GOT3 (cell line): ENCODE data around the gene EXOC4.
"Not testable (repeated sequence)": the region's sequence is repeated elsewhere in the genome, so short reads cannot be mapped to it uniquely, and the experiment has no call there.

Source experiments
- DNase-seq: peaks from one replicate; lab custom pipeline; 2025; ENCODE audit warnings: mixed read lengths; lab: John Stamatoyannopoulos, UW

Gene EXOC4

GRCh38 chr7:133252858-133253518 is at the start of gene EXOC4:
Gene EXOC4 (plus strand): TSS chr7:133253078.
- peak; percentile 82 for DNase-seq

GRCh38 chr7:133203490-133203889 is 49.4 kb upstream of the EXOC4 start:
- no peak for DNase-seq

DNA sequence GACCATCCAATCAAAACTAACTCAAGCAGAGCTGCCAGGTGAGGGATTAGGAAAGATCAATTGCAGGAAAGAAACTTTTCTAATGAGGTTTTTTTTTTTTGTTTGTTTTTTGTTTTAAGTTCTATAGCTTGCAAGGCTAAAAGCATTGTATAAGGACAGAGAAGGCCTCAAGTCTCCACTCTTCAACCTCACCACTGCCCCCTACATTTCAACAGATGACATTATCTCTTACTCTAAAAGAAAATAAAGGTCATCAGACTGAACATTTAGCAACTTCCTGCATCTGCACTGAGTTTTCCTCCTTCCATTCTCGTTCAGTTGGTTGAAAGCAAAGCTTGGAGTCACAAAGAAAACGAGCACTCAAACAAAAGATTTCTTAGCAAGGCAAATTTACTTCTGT is 45.2 kb upstream of the EXOC4 start:
- DNase-seq, result no peak

- DNase-seq, result not testable (repeated sequence)
Observed at GRCh38 chr7:133210817-133211216, 42.1 kb upstream of the EXOC4 start.

DNA sequence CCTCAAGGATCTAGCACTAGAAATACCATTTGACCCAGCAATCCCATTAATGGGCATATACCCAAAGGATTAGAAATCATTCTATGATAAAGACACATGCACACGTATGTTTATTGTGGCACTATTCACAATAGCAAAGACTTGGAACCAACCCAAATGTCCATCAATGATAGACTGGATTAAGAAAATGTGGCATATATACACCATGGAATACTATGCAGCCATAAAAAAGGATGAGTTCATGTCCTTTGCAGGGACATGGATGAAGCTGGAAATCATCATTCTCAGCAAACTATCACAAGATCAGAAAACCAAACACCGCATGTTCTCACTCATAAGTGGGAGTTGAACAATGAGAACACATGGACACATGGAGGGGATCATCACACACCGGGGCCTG is 39.1 kb upstream of the EXOC4 start:
- DNase-seq, result not testable (repeated sequence)

- DNase-seq, result no peak
Observed at GRCh38 chr7:133217773-133218172, 35.1 kb upstream of the EXOC4 start.

- no peak for DNase-seq
Observed at GRCh38 chr7:133230591-133231194, 22.2 kb upstream of the EXOC4 start.

- no peak for DNase-seq
Observed at GRCh38 chr7:133233142-133233541, 19.7 kb upstream of the EXOC4 start.

DNA sequence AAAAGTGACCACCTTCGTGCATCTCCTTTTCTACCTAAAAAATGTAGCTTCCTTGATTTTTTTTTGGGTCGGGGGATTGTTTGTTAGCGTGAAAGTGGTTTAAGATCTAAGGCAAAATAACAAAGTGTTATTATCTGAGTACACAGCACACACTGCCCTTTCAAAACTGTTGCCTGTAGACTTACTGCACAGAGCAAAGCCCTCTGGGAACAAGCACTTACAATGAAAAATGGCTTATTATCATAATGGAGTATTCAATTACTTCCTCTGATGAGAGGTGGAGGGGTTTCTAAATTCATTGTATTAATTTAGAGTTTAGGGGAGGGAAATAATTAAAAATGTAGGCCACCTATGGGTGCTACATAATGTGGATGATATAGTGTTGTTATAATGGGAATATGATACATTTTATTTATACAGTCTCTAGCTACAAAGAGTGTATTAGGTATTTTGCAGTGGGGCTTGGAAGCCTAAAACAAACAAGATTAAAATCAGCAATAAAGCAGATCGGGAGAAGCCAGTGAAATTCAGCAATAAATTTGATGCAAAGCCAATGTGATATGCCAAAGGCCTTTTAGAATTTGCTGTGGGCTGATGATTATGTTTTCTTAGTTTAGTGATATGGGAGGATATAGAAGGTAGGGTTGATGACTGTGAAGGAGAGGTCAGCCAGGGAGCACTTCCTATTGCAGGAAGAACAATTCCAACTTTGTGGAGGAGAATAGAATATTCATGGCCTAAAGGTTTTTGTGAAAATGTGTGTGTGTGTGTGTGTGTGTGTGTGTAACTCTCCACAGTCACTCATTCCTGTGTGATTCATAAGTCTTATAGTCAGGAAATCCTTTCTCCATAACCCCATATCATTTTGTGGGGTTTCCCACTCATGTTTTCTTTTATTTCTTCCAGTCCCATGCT is 17.7 kb upstream of the EXOC4 start:
- no peak for DNase-seq

GRCh38 chr7:133237545-133237944 is 15.3 kb upstream of the EXOC4 start:
- DNase-seq, result no peak

DNA sequence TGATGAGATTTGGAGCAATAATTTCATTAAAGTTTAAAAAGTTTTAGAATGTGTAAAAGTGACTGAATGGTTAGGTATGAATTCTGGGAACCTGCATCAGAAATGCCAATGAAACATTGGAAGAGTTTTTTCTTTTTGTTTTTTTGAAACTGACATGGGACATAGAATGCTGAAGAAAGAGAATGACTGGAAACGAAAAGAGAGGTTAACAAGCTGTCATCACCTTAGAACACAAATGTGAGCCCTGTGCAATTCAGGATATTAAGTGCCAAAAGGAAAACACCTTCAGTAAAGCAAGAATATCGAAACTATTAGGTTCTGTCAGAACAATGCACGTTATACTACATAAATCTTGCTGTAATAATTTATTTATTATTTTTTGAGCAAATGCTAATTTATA is 12.6 kb upstream of the EXOC4 start:
- DNase-seq, result no peak

DNA sequence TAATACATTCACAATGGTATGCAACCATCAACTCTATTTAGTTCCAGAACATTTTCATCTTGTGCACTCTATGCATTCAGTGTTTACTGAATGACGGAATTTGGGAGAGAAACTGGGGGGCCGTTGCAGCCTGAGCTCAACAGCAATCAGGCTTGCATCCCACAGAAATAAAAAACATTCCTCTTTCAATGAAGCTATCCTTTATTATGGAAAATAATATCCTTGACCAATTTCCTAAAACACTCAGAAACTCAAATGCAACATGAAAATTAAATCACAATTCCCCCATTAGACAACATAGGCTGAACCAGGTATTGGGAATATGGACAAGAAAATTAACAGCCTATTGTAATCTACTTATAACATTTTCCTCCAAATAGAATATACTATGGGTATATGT is 6.3 kb upstream of the EXOC4 start:
- no peak for DNase-seq

GRCh38 chr7:133248901-133249300 is 4.0 kb upstream of the EXOC4 start:
- no peak for DNase-seq

- no peak for DNase-seq
Observed at GRCh38 chr7:133252506-133252857, 396 bp upstream of the EXOC4 start.

GRCh38 chr7:133253519-133253875 is 619 bp downstream of the EXOC4 start:
- DNase-seq, result no peak

DNA sequence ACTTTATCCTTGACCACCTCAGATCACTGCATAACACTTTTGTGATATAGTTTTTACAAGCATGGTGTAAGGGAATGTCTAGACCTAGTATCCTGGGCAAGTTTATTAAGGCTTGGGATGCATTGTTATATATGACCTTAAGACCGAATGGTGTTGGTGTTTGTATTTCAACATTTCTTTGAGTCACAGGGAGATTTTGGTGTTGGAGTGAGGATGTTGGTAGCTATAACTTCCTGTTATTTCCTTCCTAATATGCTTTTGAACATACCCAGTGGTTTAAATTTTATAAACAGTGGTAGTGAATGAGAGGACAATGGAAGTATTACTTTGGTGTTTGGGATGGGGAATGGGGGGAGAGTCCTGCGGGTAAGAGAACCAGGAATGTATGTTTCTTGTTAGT is 2.6 kb downstream of the EXOC4 start:
- DNase-seq, result no peak

GRCh38 chr7:133258174-133258573 is 5.3 kb downstream of the EXOC4 start:
- no peak for DNase-seq

GRCh38 chr7:133265821-133266220 is 12.9 kb downstream of the EXOC4 start:
- no peak for DNase-seq

DNA sequence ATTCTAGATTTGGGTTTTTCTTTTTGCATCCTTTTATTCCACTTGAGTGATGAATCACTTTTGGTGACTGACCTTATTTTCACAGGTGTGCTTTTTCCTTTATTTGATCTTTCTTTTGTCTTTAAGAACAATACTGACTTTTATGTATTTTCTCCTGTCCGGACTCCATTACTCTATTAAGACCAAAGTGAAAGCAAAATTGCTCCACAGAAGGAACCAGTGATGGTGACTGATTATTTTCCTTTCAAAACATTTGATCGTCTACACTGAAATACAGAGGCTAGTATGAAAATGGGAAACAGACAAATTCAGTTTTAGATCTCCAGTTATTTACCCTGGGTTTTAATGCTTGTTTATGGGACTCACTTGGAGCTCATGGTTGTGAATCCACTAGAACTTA is 15.5 kb downstream of the EXOC4 start:
- no peak for DNase-seq

- no peak for DNase-seq
Observed at GRCh38 chr7:133272336-133272735, 19.5 kb downstream of the EXOC4 start.

- DNase-seq, result no peak
Observed at GRCh38 chr7:133273227-133273626, 20.3 kb downstream of the EXOC4 start.

GRCh38 chr7:133274265-133274664 is 21.4 kb downstream of the EXOC4 start:
- no peak for DNase-seq

GRCh38 chr7:133275008-133275407 is 22.1 kb downstream of the EXOC4 start:
- DNase-seq, result no peak
